ENCODE data around the gene CFAP52.

GRCh38 chr17:9587969-9588656, 11.7 kb downstream of the CFAP52 start:
- TF ChIP-seq REST (IDR thresholded peaks at IDR 0.05; ENCODE audit: insufficient read depth in 1 of 2, low read depth in 2 of 2, low read length in 2 of 2) (no peak), POLR2AphosphoS5 (IDR thresholded peaks at IDR 0.05; ENCODE audit: low read depth, low read length) (no peak), TAF1 (IDR thresholded peaks at IDR 0.05; ENCODE audit: borderline replicate concordance, insufficient read depth, low read length) (no peak), SIN3A (IDR thresholded peaks at IDR 0.05; ENCODE audit: borderline replicate concordance, insufficient read depth, low read length) (no peak), FOXP2 (optimal IDR thresholded peaks at IDR 0.05; ENCODE audit: borderline replicate concordance, extremely low read depth, extremely low read length, insufficient read depth) (no peak)

Data from PFSK-1 (cell line).